LNCaP clone FGC (cell line): ENCODE data around the gene TSPAN14.
A peak's percentile ranks its signal among the peaks of the same experiment; 100 is the strongest.

Experiments used
- DNase-seq: peaks from one replicate; pipeline ENCODE4 v3.0.0-alpha.2; 2011; ENCODE audit warnings: low read depth
- H3K4me3 ChIP-seq: 2 replicates; pipeline ENCODE4 v1.5.1; 2011; ENCODE audit warnings: mild to moderate bottlenecking, low read depth, low read length, control low read depth
- CTCF ChIP-seq: IDR thresholded peaks from 2 replicates; pipeline ENCODE4 v1.5.1; 2012; ENCODE audit warnings: mild to moderate bottlenecking; ENCODE audit not compliant: control insufficient read depth, insufficient read depth; ENCODE audit errors: extremely low read depth

TSPAN14 gene

GRCh38 chr10:80464557-80465450 is 10.7 kb downstream of the TSPAN14 start:
- DNase-seq = no peak
- no peak for TF ChIP-seq CTCF
- no peak overlapping the region for H3K4me3 ChIP-seq

GRCh38 chr10:80465451-80465835 is 11.3 kb downstream of the TSPAN14 start:
- no peak for TF ChIP-seq CTCF
- DNase-seq = no peak
- H3K4me3 ChIP-seq = no peak overlapping the region

- H3K4me3 ChIP-seq = no peak overlapping the region
- TF ChIP-seq CTCF = no peak
Observed at GRCh38 chr10:80465839-80466590, 11.9 kb downstream of the TSPAN14 start.

GRCh38 chr10:80466724-80467326 is 12.7 kb downstream of the TSPAN14 start:
- DNase-seq = no peak
- no peak overlapping the region for H3K4me3 ChIP-seq
- no peak for TF ChIP-seq CTCF

More at GRCh38 chr10:80465839-80466590, 11.9 kb downstream of the TSPAN14 start:
- no peak for DNase-seq

GRCh38 chr10:80468002-80468401 is 13.9 kb downstream of the TSPAN14 start:
- TF ChIP-seq CTCF = no peak
- DNase-seq = no peak
- no peak overlapping the region for H3K4me3 ChIP-seq

GRCh38 chr10:80468806-80469421 is 14.8 kb downstream of the TSPAN14 start:
- peak; percentile 64 for DNase-seq
- peak overlapping the region; percentile 1 for H3K4me3 ChIP-seq
- no peak for TF ChIP-seq CTCF
